ENCODE results near the gene CDH23. TPM values are rescaled to one million over a fixed set of nuclear protein-coding genes. Genes with fewer than 3 reads are reported as not detected.

Gene CDH23
- total RNA-seq, 1 experiment from 2014 or later, result 2.1 TPM

DNA sequence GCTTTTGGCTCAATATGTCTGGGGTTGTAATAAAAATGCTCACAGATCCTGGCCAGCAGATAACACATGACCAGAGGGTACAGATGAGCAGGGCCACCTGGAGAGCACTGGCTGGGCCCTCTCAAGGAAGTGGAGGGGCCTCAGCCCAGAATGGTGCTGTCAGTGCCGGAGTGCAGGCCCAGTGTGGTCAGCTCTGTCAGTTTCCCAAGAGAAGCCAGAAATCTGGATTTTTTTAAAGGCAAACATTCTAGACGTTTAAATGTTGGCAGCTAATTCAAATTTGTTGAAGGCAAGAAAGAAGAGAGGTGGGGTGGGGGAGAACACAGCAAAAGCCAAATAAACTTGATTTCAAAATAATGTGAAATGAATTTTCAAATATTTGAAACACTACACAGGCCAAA is 320.8 kb downstream of the CDH23 start:
- no peak overlapping the region for H3K4me2 ChIP-seq (ENCODE audit: low read depth, low read length, poor library complexity, severe bottlenecking)
- no peaks in the 10 kb centered on the region for H4K20me1 ChIP-seq (ENCODE audit: insufficient read depth, low read depth, low read length)
- peaks cover 19% of the 10 kb centered on the region for H3K4me1 ChIP-seq (ENCODE audit: low read length)
- no peaks in the 10 kb centered on the region for H3K27me3 ChIP-seq (ENCODE audit: low read length)
- H3K9me3 ChIP-seq (ENCODE audit: low read length), result no peaks in the 10 kb centered on the region
- no peak overlapping the region for H3K9ac ChIP-seq (ENCODE audit: low read length)
- H2AFZ ChIP-seq (ENCODE audit: low read length), result no peak overlapping the region
- H3K79me2 ChIP-seq (ENCODE audit: low read length), result no peaks in the 10 kb centered on the region
- DNase-seq, result no peak
- no peak overlapping the region for H3K4me3 ChIP-seq (ENCODE audit: low read length)
- no peaks in the 10 kb centered on the region for H3K36me3 ChIP-seq (ENCODE audit: insufficient read depth, low read length)
- no peak overlapping the region for H3K27ac ChIP-seq (ENCODE audit: low read length)
- H3K9me2 ChIP-seq (replicated peaks; ENCODE audit: insufficient read depth, low read length), result no peaks in the 10 kb centered on the region

DNA sequence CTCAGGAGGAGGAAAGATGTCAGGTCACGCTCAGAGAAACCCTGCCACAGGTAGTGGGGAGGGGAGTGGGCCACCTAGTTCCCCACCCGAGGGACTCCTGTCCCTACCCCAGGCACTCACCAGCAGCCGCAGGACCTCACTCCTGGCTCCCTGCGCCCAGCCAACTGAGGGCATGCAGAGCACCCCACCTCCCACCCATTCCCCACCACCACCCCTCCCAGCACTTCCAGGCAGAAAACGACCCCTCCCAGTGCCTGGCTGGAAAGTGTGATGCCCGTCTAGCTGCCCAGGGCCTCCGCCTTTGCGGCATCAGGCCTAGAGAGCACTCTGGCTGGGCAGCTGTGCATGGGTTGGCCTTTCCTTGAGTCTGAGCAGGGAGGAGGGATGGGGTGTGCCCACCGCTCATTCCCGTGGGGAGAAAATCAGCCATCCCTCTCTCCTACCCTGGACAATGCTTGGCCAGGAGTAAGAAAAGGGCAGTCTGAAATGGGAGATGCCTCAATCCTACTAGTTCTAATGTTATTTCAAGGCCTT is 321.5 kb downstream of the CDH23 start:
- H3K4me1 ChIP-seq (ENCODE audit: low read length), result peaks cover 12% of the 10 kb centered on the region
- H3K4me3 ChIP-seq (ENCODE audit: low read length), result no peak overlapping the region
- H3K9ac ChIP-seq (ENCODE audit: low read length), result no peak overlapping the region
- no peaks in the 10 kb centered on the region for H3K9me3 ChIP-seq (ENCODE audit: low read length)
- no peaks in the 10 kb centered on the region for H3K79me2 ChIP-seq (ENCODE audit: low read length)
- DNase-seq, result no peak
- no peak overlapping the region for H2AFZ ChIP-seq (ENCODE audit: low read length)
- H3K27ac ChIP-seq (ENCODE audit: low read length), result no peak overlapping the region
- no peaks in the 10 kb centered on the region for H4K20me1 ChIP-seq (ENCODE audit: insufficient read depth, low read depth, low read length)
- H3K9me2 ChIP-seq (replicated peaks; ENCODE audit: insufficient read depth, low read length), result no peaks in the 10 kb centered on the region
- H3K36me3 ChIP-seq (ENCODE audit: insufficient read depth, low read length), result no peaks in the 10 kb centered on the region
- no peak overlapping the region for H3K4me2 ChIP-seq (ENCODE audit: low read depth, low read length, poor library complexity, severe bottlenecking)
- no peaks in the 10 kb centered on the region for H3K27me3 ChIP-seq (ENCODE audit: low read length)

GRCh38 chr10:71719042-71719441 is 322.3 kb downstream of the CDH23 start:
- Histone ChIP-seq H3K9me3 (ENCODE audit: low read length) (no peaks in the 10 kb centered on the region), H3K4me2 (ENCODE audit: low read depth, low read length, poor library complexity, severe bottlenecking) (no peak overlapping the region), H3K27ac (ENCODE audit: low read length) (no peak overlapping the region), H3K9ac (ENCODE audit: low read length) (no peak overlapping the region), H3K27me3 (ENCODE audit: low read length) (no peaks in the 10 kb centered on the region), H3K36me3 (ENCODE audit: insufficient read depth, low read length) (no peaks in the 10 kb centered on the region), H3K4me3 (ENCODE audit: low read length) (no peak overlapping the region), H3K9me2 (replicated peaks; ENCODE audit: insufficient read depth, low read length) (no peaks in the 10 kb centered on the region), H4K20me1 (ENCODE audit: insufficient read depth, low read depth, low read length) (no peaks in the 10 kb centered on the region), H3K4me1 (ENCODE audit: low read length) (peaks cover 4% of the 10 kb centered on the region), H3K79me2 (ENCODE audit: low read length) (no peaks in the 10 kb centered on the region), H2AFZ (ENCODE audit: low read length) (no peak overlapping the region)
- no peak for DNase-seq

DNA sequence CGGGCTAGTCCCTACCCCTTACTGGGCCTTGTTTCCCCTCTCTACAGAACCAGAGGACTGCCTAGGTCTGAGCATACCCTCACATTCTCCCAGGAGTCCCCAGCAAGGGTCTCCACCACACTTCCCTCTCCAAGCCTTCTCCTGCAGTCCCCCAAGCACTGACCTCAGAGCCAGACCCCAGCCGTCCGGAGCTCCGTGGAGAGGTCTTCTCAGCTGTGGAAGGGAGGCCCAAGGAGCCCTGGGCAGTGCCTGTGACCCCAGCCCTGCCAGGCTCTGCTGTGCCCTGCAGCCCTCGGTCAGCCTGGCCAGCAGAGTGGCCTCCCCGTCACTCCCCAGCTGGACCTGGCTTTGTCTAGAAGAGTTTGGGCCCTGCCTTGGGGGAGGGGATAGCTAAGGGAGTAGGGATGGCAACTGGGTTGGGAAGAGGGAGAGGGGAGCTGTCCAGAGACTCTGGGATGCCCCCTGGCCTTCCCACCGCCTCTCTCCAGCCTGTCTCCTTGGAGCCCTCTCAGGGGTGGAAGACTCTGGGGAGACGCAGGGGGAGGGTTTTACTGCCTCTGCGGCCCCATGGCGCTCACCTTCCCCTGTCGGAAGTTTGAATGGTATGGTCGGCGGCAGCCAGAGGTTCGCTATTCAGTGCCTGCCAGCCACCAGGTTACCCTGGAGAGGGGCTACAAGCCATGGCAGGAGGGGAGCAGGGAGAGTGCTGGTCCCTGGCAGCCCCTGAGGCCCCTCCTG is 322.9 kb downstream of the CDH23 start, which contains the start of gene C10orf105:
Gene C10orf105 (minus strand): TSS at position 315 of the 738 bp plus-strand sequence. CDS start 3,441 bp downstream, outside the sequence.
- no peaks in the 10 kb centered on the region for H3K27me3 ChIP-seq (ENCODE audit: low read length)
- H2AFZ ChIP-seq (ENCODE audit: low read length), result no peak within 1 kb of the TSS
- no peaks in the 10 kb centered on the region for H3K36me3 ChIP-seq (ENCODE audit: insufficient read depth, low read length)
- no peak within 1 kb of the TSS for H3K27ac ChIP-seq (ENCODE audit: low read length)
- no peaks in the 10 kb centered on the region for H3K9me2 ChIP-seq (replicated peaks; ENCODE audit: insufficient read depth, low read length)
- H3K9me3 ChIP-seq (ENCODE audit: low read length), result no peaks in the 10 kb centered on the region
- H3K4me2 ChIP-seq (ENCODE audit: low read depth, low read length, poor library complexity, severe bottlenecking), result no peak within 1 kb of the TSS
- no peaks in the 10 kb centered on the region for H4K20me1 ChIP-seq (ENCODE audit: insufficient read depth, low read depth, low read length)
- H3K79me2 ChIP-seq (ENCODE audit: low read length), result no peaks in the 10 kb centered on the region
- H3K9ac ChIP-seq (ENCODE audit: low read length), result no peak within 1 kb of the TSS
- no peak for DNase-seq
- H3K4me3 ChIP-seq (ENCODE audit: low read length), result no peak within 1 kb of the TSS
- peaks cover 2% of the 10 kb centered on the region; the same call in 1 of the 2 replicates for H3K4me1 ChIP-seq (ENCODE audit: low read length)

DNA sequence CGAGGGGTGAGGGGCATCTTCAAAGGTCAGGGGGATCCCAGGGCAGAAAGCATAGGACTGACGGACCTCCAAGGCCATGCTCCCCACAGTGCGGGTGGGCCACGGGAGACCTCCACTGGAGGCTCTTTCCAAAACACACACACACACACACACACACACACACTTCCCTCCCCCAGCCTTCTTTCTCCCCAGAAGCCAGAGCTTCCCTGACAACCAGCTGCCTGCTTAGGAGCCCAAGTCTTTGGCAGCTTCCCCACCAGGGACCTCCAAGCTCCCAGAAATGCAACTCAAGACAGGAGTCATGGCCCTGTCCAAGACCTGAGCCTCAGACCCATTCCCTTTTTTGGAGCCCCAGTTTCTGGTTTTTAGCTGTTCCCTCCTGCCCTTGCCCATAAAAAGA is 323.6 kb downstream of the CDH23 start:
- no peaks in the 10 kb centered on the region for H4K20me1 ChIP-seq (ENCODE audit: insufficient read depth, low read depth, low read length)
- H3K9me3 ChIP-seq (ENCODE audit: low read length), result no peaks in the 10 kb centered on the region
- H3K79me2 ChIP-seq (ENCODE audit: low read length), result no peaks in the 10 kb centered on the region
- no peak for DNase-seq
- no peak overlapping the region for H3K27ac ChIP-seq (ENCODE audit: low read length)
- H2AFZ ChIP-seq (ENCODE audit: low read length), result no peak overlapping the region
- H3K9me2 ChIP-seq (replicated peaks; ENCODE audit: insufficient read depth, low read length), result no peaks in the 10 kb centered on the region
- H3K4me1 ChIP-seq (ENCODE audit: low read length), result peaks cover 9% of the 10 kb centered on the region; the same call in 1 of the 2 replicates
- no peak overlapping the region for H3K4me2 ChIP-seq (ENCODE audit: low read depth, low read length, poor library complexity, severe bottlenecking)
- no peaks in the 10 kb centered on the region for H3K36me3 ChIP-seq (ENCODE audit: insufficient read depth, low read length)
- H3K27me3 ChIP-seq (ENCODE audit: low read length), result no peaks in the 10 kb centered on the region
- no peak overlapping the region for H3K4me3 ChIP-seq (ENCODE audit: low read length)
- H3K9ac ChIP-seq (ENCODE audit: low read length), result no peak overlapping the region

DNA sequence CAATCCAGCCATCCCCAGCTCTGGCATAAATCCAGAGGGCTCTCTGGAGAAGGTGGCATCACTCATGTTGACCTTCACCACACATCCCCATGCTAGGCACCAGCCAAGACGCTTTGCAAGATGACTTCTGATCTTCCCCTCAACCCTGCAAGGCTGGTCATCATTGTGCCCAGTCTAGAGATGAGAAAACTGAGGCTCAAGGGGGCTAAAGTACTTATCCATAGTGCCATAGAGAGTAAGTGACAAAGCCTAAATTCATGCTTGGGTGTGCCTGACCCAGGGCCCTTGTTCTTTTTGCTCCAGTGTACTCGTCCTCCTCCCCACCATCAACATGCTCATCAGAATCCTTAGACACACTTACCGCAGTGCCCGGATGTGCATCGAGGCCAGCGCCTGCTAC is 324.6 kb downstream of the CDH23 start:
- no peak overlapping the region for H3K4me2 ChIP-seq (ENCODE audit: low read depth, low read length, poor library complexity, severe bottlenecking)
- no peaks in the 10 kb centered on the region for H3K27me3 ChIP-seq (ENCODE audit: low read length)
- no peak for DNase-seq
- no peak overlapping the region for H2AFZ ChIP-seq (ENCODE audit: low read length)
- no peaks in the 10 kb centered on the region for H3K9me2 ChIP-seq (replicated peaks; ENCODE audit: insufficient read depth, low read length)
- no peak overlapping the region for H3K9ac ChIP-seq (ENCODE audit: low read length)
- H3K27ac ChIP-seq (ENCODE audit: low read length), result no peak overlapping the region
- H3K79me2 ChIP-seq (ENCODE audit: low read length), result no peaks in the 10 kb centered on the region
- no peak overlapping the region for H3K4me3 ChIP-seq (ENCODE audit: low read length)
- no peaks in the 10 kb centered on the region for H3K9me3 ChIP-seq (ENCODE audit: low read length)
- H4K20me1 ChIP-seq (ENCODE audit: insufficient read depth, low read depth, low read length), result no peaks in the 10 kb centered on the region
- H3K4me1 ChIP-seq (ENCODE audit: low read length), result peaks cover 19% of the 10 kb centered on the region
- H3K36me3 ChIP-seq (ENCODE audit: insufficient read depth, low read length), result no peaks in the 10 kb centered on the region

- Histone ChIP-seq H3K9ac (ENCODE audit: low read length) (no peak overlapping the region), H3K9me2 (replicated peaks; ENCODE audit: insufficient read depth, low read length) (no peaks in the 10 kb centered on the region), H3K27ac (ENCODE audit: low read length) (no peak overlapping the region), H3K4me2 (ENCODE audit: low read depth, low read length, poor library complexity, severe bottlenecking) (no peak overlapping the region), H3K79me2 (ENCODE audit: low read length) (no peaks in the 10 kb centered on the region), H4K20me1 (ENCODE audit: insufficient read depth, low read depth, low read length) (no peaks in the 10 kb centered on the region), H3K27me3 (ENCODE audit: low read length) (no peaks in the 10 kb centered on the region), H3K9me3 (ENCODE audit: low read length) (no peaks in the 10 kb centered on the region), H3K36me3 (ENCODE audit: insufficient read depth, low read length) (no peaks in the 10 kb centered on the region), H3K4me1 (ENCODE audit: low read length) (peaks cover 35% of the 10 kb centered on the region), H2AFZ (ENCODE audit: low read length) (no peak overlapping the region), H3K4me3 (ENCODE audit: low read length) (no peak overlapping the region)
- no peak for DNase-seq
These were observed 326.1 kb downstream of the CDH23 start for GRCh38 chr10:71722849-71723248.

DNA sequence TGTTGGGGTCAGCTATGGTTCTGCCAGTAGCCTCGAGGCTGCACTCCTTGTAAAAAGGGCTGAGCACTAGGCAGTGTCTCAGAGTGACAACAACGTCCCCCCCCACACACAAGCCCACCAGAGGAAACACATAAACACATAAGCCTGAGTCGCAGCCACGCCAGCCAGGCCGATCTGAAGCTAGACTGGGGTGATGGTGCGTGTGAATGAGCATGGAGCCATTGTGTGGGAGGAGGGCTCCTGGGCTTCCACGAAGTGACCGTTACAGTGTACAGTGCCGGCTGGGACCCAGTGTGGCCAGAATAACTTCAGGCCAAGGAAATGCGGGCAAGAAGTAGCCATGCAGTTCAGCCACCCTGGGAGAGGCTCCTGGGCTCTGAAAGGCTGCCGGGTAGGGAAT is 326.6 kb downstream of the CDH23 start:
- H3K27me3 ChIP-seq (ENCODE audit: low read length), result no peaks in the 10 kb centered on the region
- H3K9me3 ChIP-seq (ENCODE audit: low read length), result no peaks in the 10 kb centered on the region
- no peak overlapping the region for H3K27ac ChIP-seq (ENCODE audit: low read length)
- no peak overlapping the region for H2AFZ ChIP-seq (ENCODE audit: low read length)
- H3K4me1 ChIP-seq (ENCODE audit: low read length), result peaks cover 39% of the 10 kb centered on the region
- H3K4me2 ChIP-seq (ENCODE audit: low read depth, low read length, poor library complexity, severe bottlenecking), result no peak overlapping the region
- no peaks in the 10 kb centered on the region for H3K9me2 ChIP-seq (replicated peaks; ENCODE audit: insufficient read depth, low read length)
- no peaks in the 10 kb centered on the region for H3K36me3 ChIP-seq (ENCODE audit: insufficient read depth, low read length)
- H3K4me3 ChIP-seq (ENCODE audit: low read length), result no peak overlapping the region
- H3K9ac ChIP-seq (ENCODE audit: low read length), result no peak overlapping the region
- no peaks in the 10 kb centered on the region for H4K20me1 ChIP-seq (ENCODE audit: insufficient read depth, low read depth, low read length)
- DNase-seq, result no peak
- no peaks in the 10 kb centered on the region for H3K79me2 ChIP-seq (ENCODE audit: low read length)

Data from Karpas-422 (cell line).